Myocyte (in vitro differentiated cells): ENCODE measurements around the gene ITGB5. TPM values are rescaled to one million over a fixed set of nuclear protein-coding genes. Genes with fewer than 3 reads are reported as not detected.
"Not testable (repeated sequence)": the region's sequence is repeated elsewhere in the genome, so short reads cannot be mapped to it uniquely, and the experiment has no call there.

ENCODE experiments used
- DNase-seq: peaks from one replicate; pipeline ENCODE4 v3.0.0-alpha.2; 2012; ENCODE audit warnings: low read depth
- microRNA counts: library from miRNA; unstranded; fragments of <30 nt; microRNA quantifications from one replicate; lab custom pipeline; 2016
- microRNA-seq: library from miRNA; unstranded; fragments of <30 nt; microRNA quantifications from one replicate; pipeline ENCODE4, GENCODE V29; 2016
- total RNA-seq: library from RNA; depleted of rRNA; stranded (reverse); fragments of >200 nt; gene quantifications from 2 replicates; pipeline ENCODE4 v1.2.3, GENCODE V29; 2014

The ITGB5 gene
- total RNA-seq, 1 donor from 2014 or later: 203 TPM

DNA sequence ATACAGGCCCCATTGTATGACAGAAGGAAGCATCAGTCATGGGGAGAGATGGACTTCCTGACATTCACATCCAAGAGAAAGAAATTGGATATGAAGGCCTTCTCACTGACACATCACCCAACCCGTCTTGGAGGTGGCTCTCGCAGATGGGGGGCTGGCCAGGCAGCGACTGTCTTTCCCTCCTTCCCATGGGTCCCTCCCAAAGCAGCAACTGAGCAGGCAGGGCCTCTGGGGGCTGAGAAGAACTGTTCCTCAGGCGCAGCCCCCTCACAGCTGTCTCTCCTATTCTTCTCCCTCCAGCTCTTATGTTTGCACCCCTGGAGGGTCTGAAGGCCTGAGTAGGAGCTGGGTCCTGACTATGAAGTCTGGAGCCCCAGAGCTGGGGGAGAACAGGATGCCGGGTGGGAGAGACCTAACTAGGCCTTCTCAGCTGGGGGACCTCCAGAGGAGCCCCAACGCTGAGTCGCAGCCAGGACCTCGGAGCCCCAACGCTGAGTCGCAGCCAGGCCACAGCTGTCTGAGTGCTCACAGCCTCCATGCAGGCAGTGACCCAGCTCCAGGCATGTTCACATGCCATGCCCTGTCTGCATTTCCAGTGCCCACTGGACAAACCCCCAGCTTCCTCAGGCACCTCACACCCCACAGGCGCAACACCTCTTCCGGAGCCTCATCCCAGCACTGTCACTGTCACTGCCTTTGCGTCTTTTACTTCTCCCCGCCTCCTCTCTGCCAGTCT, 127.3 kb downstream of the ITGB5 start:
- peak; percentile 40 for DNase-seq

DNA sequence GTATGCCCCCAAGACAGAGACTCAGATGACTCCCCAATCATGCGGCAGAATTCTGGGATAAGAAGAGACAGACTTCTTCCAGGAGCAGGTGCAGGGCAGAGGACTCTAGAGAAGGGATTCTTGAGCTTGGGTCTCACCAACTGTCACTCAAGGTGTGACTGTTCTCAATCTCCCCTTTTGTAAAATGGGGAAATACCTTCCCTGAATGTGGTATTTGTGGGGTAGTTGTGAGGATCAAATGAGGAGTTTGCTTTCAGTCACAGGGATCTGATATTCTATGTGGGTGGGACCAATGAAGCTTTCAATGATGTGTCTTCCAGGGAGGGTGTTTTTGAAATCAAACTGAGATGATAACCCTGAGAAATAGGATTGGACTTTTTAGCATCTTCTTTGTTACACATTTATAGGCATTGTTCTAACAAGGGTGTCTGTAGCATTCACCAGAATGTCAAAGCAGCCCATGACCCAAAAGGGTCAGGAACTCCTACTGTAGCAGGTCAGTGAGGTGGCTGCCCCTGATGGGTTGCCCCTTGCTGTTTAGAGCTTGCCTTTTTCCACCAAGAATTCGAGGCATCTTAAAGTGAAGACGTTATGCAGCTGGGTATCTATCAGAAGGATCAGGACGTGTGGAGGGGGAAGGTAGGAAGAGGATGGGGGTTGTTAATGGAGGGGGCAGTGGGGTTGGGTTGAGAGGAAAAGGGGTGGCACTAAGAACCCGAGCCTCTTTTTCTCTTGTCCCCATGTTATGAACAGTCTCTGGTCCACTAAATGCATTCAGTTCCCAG, 128.1 kb downstream of the ITGB5 start:
- no peak for DNase-seq

DNA sequence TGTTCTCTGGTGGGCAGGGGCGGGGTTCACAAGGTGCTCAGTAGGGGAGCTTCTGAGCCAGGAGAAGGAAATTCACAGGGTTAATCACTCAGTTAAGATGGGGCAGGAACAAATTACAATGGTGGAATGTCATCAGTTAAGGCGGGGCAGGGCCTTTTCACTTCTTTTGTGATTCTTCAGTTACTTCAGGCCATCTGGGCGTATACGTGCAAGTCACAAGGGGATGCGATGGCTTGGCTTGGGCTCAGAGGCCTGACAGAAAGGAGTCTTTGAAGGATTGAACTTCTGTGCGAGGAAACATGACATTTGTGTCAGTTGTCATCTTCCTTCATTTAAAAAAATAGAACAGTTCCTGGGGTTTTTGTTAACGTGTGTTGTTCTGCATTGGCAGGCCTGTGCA, 129.2 kb downstream of the ITGB5 start:
- not testable (repeated sequence) for DNase-seq

DNA sequence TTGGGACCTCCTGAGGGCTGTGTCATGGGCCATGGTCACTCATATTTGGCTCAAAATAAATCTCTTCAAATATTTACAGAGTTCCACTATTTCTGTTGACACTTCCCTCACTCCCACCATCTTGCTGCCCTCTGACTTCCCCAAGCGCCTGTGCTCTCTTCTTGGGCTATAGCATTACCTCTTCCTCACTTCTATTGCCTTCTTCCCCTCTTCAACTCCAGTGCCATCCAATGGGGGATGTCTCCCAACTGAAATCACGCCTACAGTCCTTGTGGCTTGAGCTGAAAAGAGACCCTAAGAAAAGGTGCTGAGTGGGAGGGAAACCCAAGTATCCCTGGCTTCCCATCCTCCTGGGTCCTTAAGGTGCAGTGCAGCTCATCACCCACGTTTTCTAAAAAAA, 135.1 kb downstream of the ITGB5 start:
- no peak for DNase-seq

DNA sequence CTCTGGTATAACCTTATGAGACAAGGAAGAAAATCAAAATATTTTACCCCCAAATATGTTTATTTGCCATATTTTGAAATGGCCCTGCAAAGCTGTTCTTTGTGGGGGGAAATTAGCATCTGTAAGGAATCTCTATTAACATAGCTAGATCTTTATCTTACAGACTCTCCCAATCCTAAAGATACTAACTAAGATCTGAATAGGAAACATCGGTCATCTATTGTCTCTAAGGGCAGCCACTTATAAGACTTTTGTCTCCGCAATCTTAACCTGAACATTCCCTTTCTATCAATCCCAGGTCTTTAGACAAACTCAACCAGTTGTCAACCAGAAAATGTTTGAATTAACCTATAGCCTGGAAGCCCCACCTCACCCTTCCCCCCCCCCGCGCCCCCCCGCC, 135.7 kb downstream of the ITGB5 start:
- DNase-seq: no peak

DNA sequence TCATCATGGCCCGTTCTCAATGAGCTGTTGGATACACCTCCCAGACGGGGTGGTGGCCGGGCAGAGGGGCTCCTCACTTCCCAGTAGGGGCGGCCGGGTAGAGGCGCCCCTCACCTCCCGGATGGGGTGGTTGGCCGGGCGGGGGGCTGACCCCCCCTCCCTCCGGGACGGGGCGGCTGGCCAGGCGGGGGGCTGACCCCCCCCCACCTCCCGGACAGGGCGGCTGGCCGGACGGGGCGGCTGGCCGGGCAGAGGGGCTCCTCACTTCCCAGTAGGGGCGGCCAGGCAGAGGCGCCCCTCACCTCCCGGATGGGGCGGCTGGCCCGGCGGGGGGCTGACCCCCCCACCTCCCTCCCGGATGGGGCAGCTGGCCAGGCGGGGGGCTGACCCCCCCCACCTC, 137.3 kb downstream of the ITGB5 start:
- not testable (repeated sequence) for DNase-seq

DNA sequence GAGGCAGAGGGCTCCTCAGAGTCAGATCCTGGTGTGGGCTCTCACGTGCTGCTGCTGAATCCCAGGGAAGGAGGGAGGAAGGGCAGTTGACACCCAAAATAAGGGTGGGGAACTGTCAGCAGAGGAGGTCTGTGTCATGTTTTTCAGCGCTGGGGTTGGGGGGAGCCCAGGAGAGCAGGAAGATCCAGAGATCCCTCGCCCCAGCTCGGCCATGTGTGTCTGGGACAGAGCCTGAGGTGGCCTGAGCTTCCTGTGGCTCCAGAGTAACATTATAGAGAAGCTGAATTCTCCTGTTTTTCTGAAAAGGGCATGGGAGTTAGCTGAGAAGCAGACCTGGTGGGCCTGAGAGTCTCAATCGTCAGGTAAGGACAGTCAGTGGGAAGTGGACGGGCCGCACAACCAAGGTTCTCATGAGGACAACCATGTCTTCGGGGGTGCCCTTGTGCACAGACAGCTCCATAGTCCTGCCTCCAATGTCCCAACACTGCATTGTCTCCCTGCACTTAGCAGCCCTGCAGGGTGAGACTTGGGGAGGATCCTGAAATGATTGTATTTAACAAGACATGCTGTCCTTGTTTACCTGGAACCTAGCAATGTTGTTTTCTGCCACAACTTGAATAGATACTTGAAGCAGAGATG, 138.5 kb downstream of the ITGB5 start:
- no peak for DNase-seq

DNA sequence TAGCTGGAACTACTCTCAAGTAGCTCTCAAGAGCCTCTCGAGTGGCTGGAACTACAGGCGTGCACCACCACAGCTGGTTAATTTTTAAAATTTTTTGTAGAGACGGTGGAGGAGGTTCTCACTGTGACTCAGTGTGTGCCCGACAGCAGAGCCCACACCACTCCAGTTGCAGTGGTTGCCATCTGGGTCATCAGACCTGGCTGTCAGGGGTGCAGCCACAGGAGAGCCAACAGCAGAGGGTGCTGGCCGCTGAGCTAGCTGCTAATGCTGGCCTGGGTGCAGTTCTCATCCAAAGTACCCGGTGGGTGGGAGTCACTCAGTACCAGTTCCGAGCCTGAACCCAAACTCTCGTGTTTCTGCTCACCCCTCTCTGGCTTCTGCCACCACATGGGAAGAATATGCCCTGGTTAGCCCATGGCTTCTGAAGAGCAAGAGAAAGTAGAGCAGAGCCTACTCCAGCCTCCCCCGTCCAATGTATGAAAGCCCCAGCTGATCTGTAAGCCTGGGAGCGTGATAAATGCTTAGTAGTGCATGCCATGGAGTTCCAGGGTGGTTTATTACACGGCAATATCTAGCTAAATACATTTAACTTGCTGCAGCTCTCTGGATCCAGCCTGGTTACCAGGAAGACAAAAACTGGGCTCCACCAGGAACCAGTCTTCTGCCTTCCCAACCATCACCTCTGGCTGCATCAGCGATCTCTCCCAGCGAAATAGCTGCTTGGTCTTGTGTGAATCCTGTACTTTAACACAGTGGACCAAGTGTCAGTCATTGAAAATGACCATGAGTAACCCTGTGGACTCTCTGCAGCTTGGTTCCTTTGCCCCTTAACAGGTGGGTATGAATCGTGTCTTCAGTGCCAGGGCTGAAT, 139.8 kb downstream of the ITGB5 start:
- DNase-seq: no peak

DNA sequence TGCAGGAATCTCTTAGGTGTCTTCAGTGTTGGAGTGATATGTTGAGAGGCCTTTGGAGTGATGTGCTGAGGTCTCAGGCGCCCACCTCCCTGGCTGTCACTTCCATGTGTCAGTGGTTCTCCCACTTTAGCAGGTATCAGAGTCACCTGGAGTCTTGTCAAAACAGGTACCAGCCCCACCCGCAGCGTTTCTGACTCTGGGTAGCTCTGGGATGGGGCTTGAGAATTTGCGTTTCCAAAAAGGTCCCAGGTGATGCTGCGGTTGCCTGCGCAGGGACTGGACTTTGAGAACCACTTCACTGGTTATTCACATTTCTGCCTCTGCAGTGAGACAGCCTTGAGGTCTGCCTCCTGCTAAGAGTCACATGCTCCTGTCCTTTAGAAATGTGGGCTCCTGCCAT, 141.4 kb downstream of the ITGB5 start:
- no peak for DNase-seq

DNA sequence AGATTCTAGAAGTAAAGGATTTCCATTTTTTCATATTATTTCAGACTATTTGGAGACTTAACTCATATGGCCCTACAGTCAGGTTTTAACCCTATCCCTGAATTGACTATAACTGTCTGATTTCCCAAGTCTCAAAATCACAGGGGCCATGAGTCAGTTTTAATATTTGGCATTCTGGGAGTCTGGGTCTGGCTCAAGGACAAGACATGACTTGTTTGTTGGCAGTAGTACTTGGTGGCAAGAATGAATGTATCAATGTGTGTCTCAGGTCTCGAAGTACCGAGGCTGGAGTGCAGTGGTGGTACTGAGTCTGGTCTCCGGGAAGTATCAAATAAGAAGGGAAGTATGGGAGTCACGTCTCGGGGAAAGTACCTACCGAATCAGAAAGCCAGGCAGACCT, 146.1 kb downstream of the ITGB5 start:
- no peak for DNase-seq

DNA sequence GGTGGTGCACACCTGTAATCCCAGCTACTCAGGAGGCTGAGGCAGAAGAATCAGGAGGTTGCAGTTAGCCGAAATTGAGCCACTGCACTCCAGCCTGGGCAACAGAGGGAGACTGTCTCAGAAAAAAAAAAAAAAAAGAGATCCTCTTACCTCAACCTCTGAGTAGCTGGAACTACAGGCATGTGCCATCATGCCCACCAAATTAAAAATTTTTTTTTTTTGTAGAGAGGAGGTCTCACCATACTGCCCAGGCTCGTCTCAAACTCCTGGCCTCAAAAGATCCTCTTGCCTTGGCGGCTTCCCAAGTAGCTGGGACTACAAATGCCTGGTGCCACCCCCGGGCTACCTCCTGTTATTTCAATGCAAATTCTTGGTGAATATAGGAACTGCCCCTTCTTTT, 155.4 kb downstream of the ITGB5 start:
- no peak for DNase-seq

DNA sequence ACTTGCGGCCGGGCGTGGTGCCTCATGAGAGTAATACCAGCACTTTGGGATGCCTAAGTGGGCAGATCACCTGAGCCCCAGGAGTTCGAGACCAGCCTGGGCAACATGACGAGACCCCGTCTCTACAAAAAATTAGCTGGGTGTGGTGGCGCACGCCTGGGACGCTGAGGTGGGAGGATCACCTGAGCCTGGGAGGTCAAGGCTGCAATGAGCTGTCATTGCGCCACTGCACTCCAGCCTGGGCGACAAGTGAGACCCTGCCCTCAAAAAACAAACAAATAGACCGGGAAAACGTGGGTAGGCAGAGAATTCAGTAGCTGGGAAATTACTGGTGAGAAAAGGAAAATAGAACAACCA, 156.2 kb downstream of the ITGB5 start:
- DNase-seq: no peak

DNA sequence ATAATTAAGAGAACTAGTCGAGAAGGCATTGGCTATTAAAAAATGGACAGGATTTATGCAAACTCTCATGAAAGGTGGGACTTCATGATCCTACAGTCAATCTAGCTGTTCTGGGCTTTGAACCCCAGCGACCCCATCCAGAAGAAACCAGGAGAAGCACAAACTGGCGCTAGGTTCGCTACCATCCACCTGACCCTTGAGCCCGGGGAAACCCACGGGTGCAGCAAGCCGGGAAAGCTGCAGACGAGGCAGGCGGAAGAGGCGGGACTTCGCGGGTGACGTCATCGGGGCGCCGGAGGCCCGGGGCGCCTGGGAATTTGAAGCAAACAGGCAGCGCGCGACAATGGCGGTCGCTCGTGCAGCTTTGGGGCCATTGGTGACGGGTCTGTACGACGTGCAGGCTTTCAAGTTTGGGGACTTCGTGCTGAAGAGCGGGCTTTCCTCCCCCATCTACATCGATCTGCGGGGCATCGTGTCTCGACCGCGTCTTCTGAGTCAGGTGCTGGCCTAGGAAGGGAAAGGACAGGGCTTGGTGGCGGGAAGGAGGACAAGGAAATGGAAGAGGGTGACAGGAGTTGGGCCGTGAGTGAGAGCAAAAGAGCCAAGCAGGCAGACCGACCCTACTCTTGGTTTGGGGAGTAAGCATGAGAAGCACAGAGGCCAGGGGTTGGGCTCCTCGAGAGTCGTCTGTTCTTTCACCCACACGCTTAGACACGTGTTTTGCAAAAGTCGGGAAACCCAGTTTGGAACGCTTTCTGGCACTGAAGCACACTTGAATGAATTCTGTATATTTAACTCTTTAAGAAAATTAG, 156.8 kb downstream of the ITGB5 start, which contains the start of gene UMPS:
TSS of gene UMPS (plus strand) at position 324 of the 812 bp plus-strand sequence. CDS start at position 344, 20 bp downstream.
- DNase-seq: peak; percentile 89

DNA sequence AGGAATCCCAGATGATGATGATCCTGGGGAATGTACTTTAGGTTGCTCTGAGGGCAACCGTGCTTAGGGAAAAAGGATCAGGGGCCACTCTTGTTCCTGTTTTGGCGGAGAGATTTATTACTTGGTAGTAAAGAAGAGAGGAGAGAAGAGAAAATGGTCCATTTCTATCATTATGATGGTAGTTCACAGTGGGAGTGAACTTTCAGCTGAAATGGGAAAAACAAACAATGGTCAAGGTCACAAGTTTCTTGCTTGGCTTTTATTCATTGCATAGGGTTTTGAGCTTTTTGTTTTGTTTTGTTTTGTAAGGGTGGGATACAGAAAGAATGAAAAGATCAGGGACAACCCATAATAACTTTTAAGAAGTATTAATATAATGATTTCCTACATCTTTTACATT, 164.6 kb downstream of the ITGB5 start:
- no peak for DNase-seq

DNA sequence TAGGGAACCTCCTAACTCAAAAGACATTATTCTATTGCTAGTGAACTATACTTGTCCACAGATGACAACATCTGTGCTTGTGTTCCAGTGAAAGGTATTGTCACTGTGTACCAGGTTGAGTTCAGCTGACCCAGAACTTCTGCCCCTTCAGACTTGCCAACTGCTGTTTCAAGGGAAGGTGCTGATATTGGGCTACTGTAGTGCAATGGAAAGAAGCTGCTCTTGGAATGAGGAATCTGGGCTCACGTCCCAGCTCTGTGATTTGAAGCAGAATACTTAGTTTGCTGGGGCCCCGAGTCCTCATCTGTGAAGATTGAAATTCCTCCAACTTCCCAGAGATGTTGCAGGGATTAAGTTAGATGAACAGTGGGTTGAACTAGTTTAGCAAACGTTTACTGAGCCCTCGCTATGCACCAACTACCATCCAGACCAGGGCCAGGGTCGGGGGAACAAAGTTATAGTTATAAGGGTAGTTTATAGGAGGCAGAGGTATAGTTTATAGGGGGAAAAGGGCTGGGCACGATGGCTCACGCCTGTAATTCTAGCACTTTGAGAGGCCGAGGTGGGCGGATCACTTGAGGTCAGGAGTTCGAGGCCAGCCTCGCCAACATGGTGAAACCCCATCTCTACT, 172.8 kb downstream of the ITGB5 start:
- DNase-seq: no peak

MicroRNA genes within 50 kb of the gene (microRNA counts, 767-probe panel; counts per million panel counts)
- not detected for microRNA hsa-miR-544b (lab: Ali Mortazavi, UCI)

Small RNAs within 50 kb of the gene (microRNA-seq; reads per million reads assigned to microRNA genes)
- gene MIR544B: not detected

Other genes starting within 250 kb of the ITGB5 start
- 11.6 and 18.7 TPM in 2 replicates for gene UMPS, start 156.9 kb downstream of the ITGB5 start, total RNA-seq
- not detected in 2 replicates for gene MUC13, start 47.4 kb upstream of the ITGB5 start, total RNA-seq
- gene HEG1, start 168.6 kb upstream of the ITGB5 start, total RNA-seq: 26.1 and 32.4 TPM in 2 replicates